Bronchial epithelial cell (primary cell): Measurements from ENCODE around the gene POU2AF2. TPM values are rescaled to one million over a fixed set of nuclear protein-coding genes. Genes with fewer than 3 reads are reported as not detected.
A peak's percentile ranks its signal among the peaks of the same experiment; 100 is the strongest.

Source experiments
- DNase-seq: peaks from one replicate; pipeline ENCODE4 v3.0.0-alpha.2; 2010; ENCODE audit warnings: low read depth
- FAIRE-seq: peaks from 2 replicates; lab custom pipeline; 2011; peaks lifted over from hg19 to GRCh38; lab: Jason Lieb, UNC
- H3K27me3 ChIP-seq: 2 replicates; pipeline ENCODE4 v1.5.1; 2011; ENCODE audit warnings: low read length; ENCODE audit not compliant: control insufficient read depth, insufficient read depth
- H3K36me3 ChIP-seq: 2 replicates; pipeline ENCODE4 v1.5.1; 2011; ENCODE audit warnings: low read length; ENCODE audit not compliant: control insufficient read depth, insufficient read depth
- H3K4me3 ChIP-seq: 2 replicates; pipeline ENCODE4 v1.5.1; 2011; ENCODE audit warnings: mild to moderate bottlenecking, low read depth, low read length, control low read depth
- total RNA-seq: library from RNA; depleted of rRNA; stranded (reverse); fragments of >200 nt; gene quantifications from 2 replicates; pipeline ENCODE4 v1.2.1, GENCODE V29; 2014
- TF ChIP-seq, protein P1 (sequence below): IDR thresholded peaks from 2 replicates; pipeline ENCODE4 v1.5.1; 2011; ENCODE audit warnings: mild to moderate bottlenecking, moderate library complexity, low read length, control low read depth, inconsistent platforms; ENCODE audit not compliant: insufficient read depth, severe bottlenecking

Gene POU2AF2
- total RNA-seq, 1 donor from 2014 or later: not detected

GRCh38 chr11:111297696-111298095 lies 52.2 kb downstream of the POU2AF2 start:
- TF ChIP-seq, protein P1, sequence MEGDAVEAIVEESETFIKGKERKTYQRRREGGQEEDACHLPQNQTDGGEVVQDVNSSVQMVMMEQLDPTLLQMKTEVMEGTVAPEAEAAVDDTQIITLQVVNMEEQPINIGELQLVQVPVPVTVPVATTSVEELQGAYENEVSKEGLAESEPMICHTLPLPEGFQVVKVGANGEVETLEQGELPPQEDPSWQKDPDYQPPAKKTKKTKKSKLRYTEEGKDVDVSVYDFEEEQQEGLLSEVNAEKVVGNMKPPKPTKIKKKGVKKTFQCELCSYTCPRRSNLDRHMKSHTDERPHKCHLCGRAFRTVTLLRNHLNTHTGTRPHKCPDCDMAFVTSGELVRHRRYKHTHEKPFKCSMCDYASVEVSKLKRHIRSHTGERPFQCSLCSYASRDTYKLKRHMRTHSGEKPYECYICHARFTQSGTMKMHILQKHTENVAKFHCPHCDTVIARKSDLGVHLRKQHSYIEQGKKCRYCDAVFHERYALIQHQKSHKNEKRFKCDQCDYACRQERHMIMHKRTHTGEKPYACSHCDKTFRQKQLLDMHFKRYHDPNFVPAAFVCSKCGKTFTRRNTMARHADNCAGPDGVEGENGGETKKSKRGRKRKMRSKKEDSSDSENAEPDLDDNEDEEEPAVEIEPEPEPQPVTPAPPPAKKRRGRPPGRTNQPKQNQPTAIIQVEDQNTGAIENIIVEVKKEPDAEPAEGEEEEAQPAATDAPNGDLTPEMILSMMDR: no peak
- Histone ChIP-seq H3K27me3 (peaks cover 20% of the 10 kb centered on the region), H3K4me3 (no peak overlapping the region), H3K36me3 (no peaks in the 10 kb centered on the region)
- DNase-seq: no peak
- FAIRE-seq: no peak

- TF ChIP-seq, protein P1: no peak
- DNase-seq: no peak
- H3K27me3 ChIP-seq: peaks cover 20% of the 10 kb centered on the region
Measured at GRCh38 chr11:111298413-111299100, 53.0 kb downstream of the POU2AF2 start, which contains the start of gene POU2AF3. TSS of gene POU2AF3 (plus strand) at chr11:111298546. CDS start at chr11:111298582, 36 bp downstream.

DNA sequence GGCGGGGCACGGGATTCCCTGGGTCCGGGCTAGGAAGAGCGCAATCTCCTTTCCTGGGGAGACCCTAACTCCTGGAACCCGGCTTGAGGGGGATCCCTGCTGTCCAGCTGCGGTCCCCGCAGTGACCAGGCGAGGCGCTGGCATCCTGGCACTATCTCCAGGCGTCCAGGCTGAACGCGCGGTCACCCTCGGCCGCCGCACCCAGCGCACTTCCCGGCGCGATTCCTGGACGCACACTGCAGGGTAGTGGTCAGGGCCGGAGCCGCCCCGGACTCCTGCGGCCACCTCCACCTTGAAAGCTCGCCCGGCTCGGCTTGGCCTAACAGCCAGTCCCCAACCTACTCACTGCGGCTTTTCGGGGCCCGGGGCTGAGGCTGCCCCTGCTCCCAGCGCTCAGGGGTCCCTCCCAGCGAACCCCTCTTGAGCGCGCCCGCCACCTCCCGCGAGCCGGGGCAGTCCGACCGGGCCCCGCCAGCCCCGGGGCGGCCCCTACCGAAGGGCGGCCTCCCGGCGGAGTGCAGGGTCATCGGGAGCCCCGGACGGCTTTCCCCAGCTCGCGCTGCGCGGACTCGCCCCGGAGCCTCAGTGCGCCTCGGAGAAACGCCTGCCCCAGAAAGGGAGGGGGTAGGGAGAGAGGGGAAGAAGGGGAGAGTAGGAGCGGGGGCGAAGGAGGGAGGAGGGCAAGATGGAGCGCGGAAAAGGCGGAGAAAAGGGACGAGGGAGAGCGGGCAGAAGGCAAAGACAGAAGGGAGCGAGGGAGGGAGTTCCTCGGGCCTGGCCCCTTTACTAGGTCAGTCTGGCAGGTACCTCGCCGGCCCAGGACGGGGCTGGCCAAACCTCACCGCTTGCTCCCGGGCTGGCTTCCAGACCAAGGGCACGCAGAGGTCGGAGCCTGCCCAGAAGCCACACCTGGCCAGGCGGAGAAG lies 53.8 kb downstream of the POU2AF2 start:
- no peaks in the 10 kb centered on the region for H3K36me3 ChIP-seq
- TF ChIP-seq, protein P1: peak; percentile 60
- peak overlapping the region; percentile 44 for H3K4me3 ChIP-seq
- FAIRE-seq (no peak), DNase-seq (no peak)
- peaks cover 20% of the 10 kb centered on the region for H3K27me3 ChIP-seq

More at GRCh38 chr11:111298413-111299100, 53.0 kb downstream of the POU2AF2 start, which contains the start of gene POU2AF3:
- H3K36me3 ChIP-seq: no peaks in the 10 kb centered on the region
- FAIRE-seq: no peak
- peak within 1 kb of the TSS; percentile 44 for H3K4me3 ChIP-seq

DNA sequence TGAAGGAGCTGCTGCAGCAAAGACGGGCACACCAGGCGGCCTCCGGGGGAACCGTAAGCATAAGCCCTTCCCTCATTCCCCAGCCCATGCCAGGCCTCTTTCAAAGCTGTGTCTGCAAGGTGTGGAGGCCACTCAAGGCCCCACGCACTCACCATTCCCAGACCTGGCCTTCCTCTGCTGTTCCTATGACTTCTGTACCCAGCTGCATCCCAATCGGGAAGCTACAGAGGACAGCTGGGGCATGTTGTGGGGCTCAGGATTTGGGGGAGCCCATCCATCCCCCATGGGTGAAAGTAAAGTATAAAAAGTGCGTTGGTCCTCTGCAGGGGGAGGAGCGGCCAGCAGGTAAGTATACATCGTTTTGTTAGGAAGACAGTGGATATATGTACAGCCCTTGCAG lies 55.0 kb downstream of the POU2AF2 start:
- peaks cover 24% of the 10 kb centered on the region for H3K27me3 ChIP-seq
- FAIRE-seq (no peak), DNase-seq (no peak)
- no peak overlapping the region for H3K4me3 ChIP-seq
- H3K36me3 ChIP-seq: no peaks in the 10 kb centered on the region
- TF ChIP-seq, protein P1: no peak

DNA sequence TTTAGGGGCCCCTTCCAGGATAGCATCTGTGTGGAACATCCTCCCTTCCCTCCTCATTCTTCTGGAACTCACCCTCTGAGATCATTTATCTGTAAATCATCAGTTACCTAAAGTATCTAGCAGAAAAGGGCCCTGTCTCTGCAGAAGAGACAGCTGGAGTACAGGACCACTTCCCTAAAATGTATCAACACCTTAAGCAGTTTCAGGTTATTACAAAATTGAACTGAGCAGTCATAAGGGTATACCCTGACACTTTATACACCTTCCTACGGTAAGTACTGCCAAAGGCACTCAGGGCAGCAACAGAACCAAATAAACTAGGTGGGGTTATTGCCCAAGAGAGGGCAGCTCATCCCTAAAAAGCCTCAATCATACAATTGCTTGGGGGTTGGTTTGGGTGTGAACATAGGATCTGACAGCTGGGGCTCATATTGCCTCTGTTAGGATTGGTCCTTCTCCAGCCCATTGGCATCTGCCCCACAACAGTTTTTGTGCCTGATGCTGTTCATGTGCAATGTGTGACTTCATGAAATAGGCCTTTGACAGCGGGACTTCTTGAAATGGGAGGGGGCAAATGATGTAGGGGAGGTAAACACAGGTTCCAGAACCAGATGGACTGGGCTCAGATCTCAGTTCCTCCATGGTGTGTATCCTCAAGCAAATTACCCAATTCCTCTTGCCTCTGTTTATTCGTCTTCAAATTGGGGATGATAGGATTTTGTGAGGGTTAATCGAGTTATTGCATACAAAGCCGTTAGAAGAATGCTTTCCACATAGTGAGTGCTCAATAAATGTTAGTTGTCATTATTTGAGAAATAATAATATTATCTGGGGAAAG lies 55.7 kb downstream of the POU2AF2 start:
- FAIRE-seq (no peak), DNase-seq (no peak)
- H3K27me3 ChIP-seq: peaks cover 24% of the 10 kb centered on the region
- no peaks in the 10 kb centered on the region for H3K36me3 ChIP-seq
- H3K4me3 ChIP-seq: no peak overlapping the region
- TF ChIP-seq, protein P1: no peak
